Activated CD4-positive, alpha-beta T cell treated with anti-CD3 and anti-CD28 coated beads, Interleukin-2, amount 10 ng/mL, durations not matched to agents 7 days and 5 days (primary cell): ENCODE measurements around the gene PEX5L. TPM values are rescaled to one million over a fixed set of nuclear protein-coding genes. Genes with fewer than 3 reads are reported as not detected.

Experiments used
- CTCF ChIA-PET: fragments of 350-600 bp; sonication (Branson Sonifier 250); formaldehyde crosslinking; loops from one replicate; lab custom pipeline; 2021; ENCODE audit warnings: antibody characterized with exemption; lab: Charles Lee
- POLR2A ChIA-PET: fragments of 350-600 bp; sonication (Branson Sonifier 250); formaldehyde crosslinking; loops from one replicate; lab custom pipeline; 2021; ENCODE audit warnings: antibody characterized with exemption; lab: Charles Lee
- DNase-seq: peaks from one replicate; pipeline ENCODE4 v3.0.0-alpha.2; 2020
- H3K27ac Mint-ChIP-seq: one replicate; pipeline ENCODE4 v1.8.0; 2021; ENCODE audit warnings: mild to moderate bottlenecking, moderate library complexity, mixed read lengths
- H3K27me3 Mint-ChIP-seq: one replicate; pipeline ENCODE4 v1.8.0; 2021; ENCODE audit warnings: mixed read lengths
- H3K36me3 Mint-ChIP-seq: one replicate; pipeline ENCODE4 v1.8.0; 2021; ENCODE audit warnings: low read depth, mixed read lengths
- H3K4me1 Mint-ChIP-seq: one replicate; pipeline ENCODE4 v1.8.0; 2021; ENCODE audit warnings: mixed read lengths
- H3K4me3 Mint-ChIP-seq: one replicate; pipeline ENCODE4 v1.8.0; 2021; ENCODE audit warnings: mild to moderate bottlenecking, moderate library complexity, mixed read lengths
- H3K9me3 Mint-ChIP-seq: one replicate; pipeline ENCODE4 v1.8.0; 2021; ENCODE audit warnings: mixed read lengths
- total RNA-seq, 2 experiments: library from RNA; stranded (reverse); gene quantifications; one replicate each; pipeline ENCODE4 v1.2.3, GENCODE V29; 2021

Gene PEX5L
- total RNA-seq, 2 experiments from 2014 or later = 0.04 TPM; not detected in 1

DNA sequence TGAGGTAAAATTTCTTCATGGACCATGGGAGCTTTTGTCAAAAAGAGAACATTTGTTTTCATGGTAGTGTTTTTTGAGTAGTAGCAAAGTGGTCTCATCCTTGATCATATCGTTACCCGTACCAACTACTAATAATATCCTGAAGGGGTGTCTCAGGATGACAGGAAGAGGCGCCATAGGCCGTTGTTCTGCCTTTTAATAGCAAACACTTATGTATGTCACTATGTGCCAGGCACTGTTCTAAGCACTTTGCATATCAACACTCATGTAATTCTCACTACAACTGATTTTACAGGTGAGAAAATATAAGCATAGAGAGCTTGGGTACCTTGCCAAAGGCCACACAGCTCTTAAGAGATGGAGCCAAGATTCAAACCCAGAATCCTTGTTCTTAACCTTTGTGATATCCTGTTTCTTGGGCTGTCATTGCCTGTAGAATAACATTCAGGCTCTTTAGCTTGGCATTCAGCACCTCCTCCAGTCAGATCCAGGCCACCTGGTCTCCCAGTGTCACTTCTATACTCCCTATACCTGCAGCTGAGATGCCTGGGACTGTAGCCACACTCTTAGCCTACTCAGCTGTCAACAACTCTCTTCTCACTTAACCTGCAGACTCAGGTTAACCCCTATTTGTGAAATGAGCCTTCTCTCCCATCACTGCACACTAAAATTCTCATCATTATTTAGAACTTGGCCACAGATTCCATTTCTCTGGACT is 270.2 kb downstream of the PEX5L start:
- no peak for DNase-seq
- Mint-ChIP-seq H3K36me3 (peaks cover 22% of the 10 kb centered on the region), H3K4me3 (no peak overlapping the region), H3K27ac (no peak overlapping the region), H3K27me3 (no peaks in the 10 kb centered on the region), H3K4me1 (no peaks in the 10 kb centered on the region), H3K9me3 (no peaks in the 10 kb centered on the region)
- ChIA-PET CTCF (interaction anchor here (0.6 kb wide), 1 partner anchor 16 kb away, joined by 3 read pairs; no protein-coding TSS in a partner anchor), POLR2A (no interaction called here)

GRCh38 chr3:179765396-179765795 is 271.3 kb downstream of the PEX5L start:
- H3K36me3 Mint-ChIP-seq = peaks cover 24% of the 10 kb centered on the region
- no peak overlapping the region for H3K27ac Mint-ChIP-seq

DNA sequence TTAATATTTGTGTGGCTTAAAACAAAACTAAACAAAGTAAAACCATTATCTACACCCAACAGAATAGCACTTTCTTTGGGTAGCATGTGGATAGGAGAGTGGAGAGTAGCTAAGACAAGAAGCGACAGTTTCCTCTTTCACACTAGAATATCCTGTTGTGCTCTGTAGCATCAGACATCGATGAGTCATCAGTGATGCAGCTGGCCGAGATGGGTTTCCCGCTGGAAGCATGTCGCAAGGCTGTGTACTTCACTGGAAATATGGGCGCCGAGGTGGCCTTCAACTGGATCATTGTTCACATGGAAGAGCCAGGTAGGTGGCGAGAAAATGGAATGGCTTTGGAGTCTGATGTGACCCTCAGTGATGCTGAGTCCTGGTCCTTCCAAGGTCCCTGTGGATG is 275.8 kb downstream of the PEX5L start:
- no peaks in the 10 kb centered on the region for H3K27me3 Mint-ChIP-seq
- H3K9me3 Mint-ChIP-seq = no peaks in the 10 kb centered on the region
- ChIA-PET CTCF (no interaction called here), POLR2A (no interaction called here)
- no peak for DNase-seq
- no peak overlapping the region for H3K4me3 Mint-ChIP-seq
- H3K4me1 Mint-ChIP-seq = no peaks in the 10 kb centered on the region
- no peak overlapping the region for H3K27ac Mint-ChIP-seq
- H3K36me3 Mint-ChIP-seq = peaks cover 18% of the 10 kb centered on the region

More at GRCh38 chr3:179765396-179765795, 271.3 kb downstream of the PEX5L start:
- Mint-ChIP-seq H3K27me3 (no peaks in the 10 kb centered on the region), H3K9me3 (no peaks in the 10 kb centered on the region), H3K4me1 (no peaks in the 10 kb centered on the region), H3K4me3 (no peak overlapping the region)
- no peak for DNase-seq
- CTCF ChIA-PET = interaction anchor here (0.6 kb wide), 1 partner anchor 13 kb away, joined by 3 read pairs; no protein-coding TSS in a partner anchor
- POLR2A ChIA-PET = no interaction called here

DNA sequence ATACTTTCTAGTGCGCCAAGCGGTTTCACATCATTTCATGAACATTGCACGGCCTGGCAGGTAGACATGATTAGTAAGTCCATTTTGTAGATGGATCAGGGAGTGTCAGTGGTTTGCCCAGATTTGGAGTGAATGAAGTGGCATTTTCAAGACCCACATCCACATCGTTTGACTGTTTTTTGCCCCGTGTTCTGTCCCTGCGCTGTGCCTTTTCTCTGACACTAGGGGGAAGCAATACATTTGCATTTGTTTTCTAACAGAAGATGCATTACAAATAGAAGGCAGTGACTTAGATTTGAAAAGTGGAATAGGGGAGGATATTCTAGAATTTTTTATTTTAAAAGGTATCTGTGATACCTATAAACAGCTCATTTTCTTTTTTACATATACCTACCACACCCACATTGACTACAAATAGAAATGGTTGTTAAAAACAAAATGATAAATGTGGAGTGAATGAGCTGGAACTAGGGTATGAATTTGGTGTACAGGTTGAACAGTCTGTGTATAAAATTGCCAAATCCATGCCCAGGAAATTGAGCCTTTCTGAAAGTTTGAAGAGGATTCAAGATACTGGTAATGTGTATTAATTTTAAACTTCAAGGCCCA is 285.9 kb downstream of the PEX5L start:
- POLR2A ChIA-PET = no interaction called here
- Mint-ChIP-seq H3K36me3 (peaks cover 7% of the 10 kb centered on the region), H3K9me3 (no peaks in the 10 kb centered on the region), H3K27me3 (no peaks in the 10 kb centered on the region), H3K27ac (no peak overlapping the region), H3K4me1 (no peaks in the 10 kb centered on the region), H3K4me3 (no peak overlapping the region)
- CTCF ChIA-PET = interaction anchor here (1.3 kb wide), 1 partner anchor 16 kb away, joined by 3 read pairs; no protein-coding TSS in a partner anchor
- peak; percentile 24 for DNase-seq

DNA sequence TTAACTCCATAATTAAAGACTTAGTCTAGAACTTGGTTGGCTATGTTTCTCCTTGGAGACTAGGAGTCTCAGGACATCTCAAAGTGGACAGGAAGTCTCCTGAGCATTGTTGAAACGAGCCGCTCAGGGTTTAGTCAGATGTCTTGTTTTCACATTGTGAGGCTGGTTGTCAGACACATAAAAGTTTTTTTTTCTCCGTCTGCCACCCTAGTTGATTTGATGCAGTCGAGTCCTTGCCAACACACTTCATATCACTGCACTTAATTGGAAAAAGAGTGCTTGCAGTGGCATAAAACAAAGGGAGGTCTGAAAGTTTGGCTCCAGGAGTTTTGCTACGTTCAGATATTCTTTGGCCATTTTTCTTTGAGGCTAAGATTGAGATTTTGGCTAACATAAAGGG is 291.0 kb downstream of the PEX5L start:
- Mint-ChIP-seq H3K27me3 (no peaks in the 10 kb centered on the region), H3K9me3 (no peaks in the 10 kb centered on the region), H3K4me3 (no peak overlapping the region), H3K27ac (no peak overlapping the region), H3K36me3 (peaks cover 17% of the 10 kb centered on the region), H3K4me1 (peaks cover 11% of the 10 kb centered on the region)
- no peak for DNase-seq
- CTCF ChIA-PET = interaction anchor here (0.6 kb wide), 1 partner anchor 260 kb away, joined by 4 read pairs; no protein-coding TSS in a partner anchor
- POLR2A ChIA-PET = no interaction called here

GRCh38 chr3:179745079-179745478 is 291.7 kb downstream of the PEX5L start:
- no peaks in the 10 kb centered on the region for H3K27me3 Mint-ChIP-seq
- H3K4me1 Mint-ChIP-seq = peaks cover 14% of the 10 kb centered on the region
- DNase-seq = no peak
- H3K9me3 Mint-ChIP-seq = no peaks in the 10 kb centered on the region
- no peak overlapping the region for H3K27ac Mint-ChIP-seq
- H3K36me3 Mint-ChIP-seq = peaks cover 17% of the 10 kb centered on the region
- no peak overlapping the region for H3K4me3 Mint-ChIP-seq
- POLR2A ChIA-PET = no interaction called here
- CTCF ChIA-PET = no interaction called here
